Heart right ventricle (tissue), 16 donors: ENCODE measurements around the gene RGMA. TPM values are rescaled to one million over a fixed set of nuclear protein-coding genes. Genes with fewer than 3 reads are reported as not detected.

Experiments used
- ATAC-seq, 8 donors: fragments of 200-7000 bp; cut with Tn5 transposase; one replicate each; pipeline ENCODE4 v1.9.1; 2020; ENCODE audit warnings: mild to moderate bottlenecking in 8 of 8, moderate library complexity in 8 of 8, moderate number of reproducible peaks in 1 of 8
- DNase-seq, 2 donors: peaks; one replicate each; pipeline ENCODE4 v3.0.0-alpha.2; 2020
- H3K27ac ChIP-seq, 10 donors: fragments of 200-600 bp; sonication (generic) in 2 of 10; one replicate each; pipeline versions ENCODE4 v1.5.0 to v1.8.0; 2020 to 2022; ENCODE audit warnings: mild to moderate bottlenecking in 3 of 10
- H3K27me3 ChIP-seq, 7 donors: fragments of 200-600 bp; one replicate each; pipeline ENCODE4 v1.8.0; 2021 to 2022; ENCODE audit warnings: mild to moderate bottlenecking in 2 of 7
- H3K36me3 ChIP-seq, 9 donors: fragments of 200-600 bp; sonication (generic) in 1 of 9; one replicate each; pipeline versions ENCODE4 v1.5.0 to v1.8.0; 2020 to 2022; ENCODE audit warnings: mild to moderate bottlenecking in 2 of 9
- H3K4me1 ChIP-seq, 9 donors: fragments of 200-600 bp; sonication (generic) in 1 of 9; one replicate each; pipeline versions ENCODE4 v1.5.0 to v1.8.0; 2020 to 2022; ENCODE audit warnings: mild to moderate bottlenecking in 4 of 9
- H3K4me3 ChIP-seq, 10 donors: fragments of 200-600 bp; sonication (generic) in 2 of 10; one replicate each; pipeline versions ENCODE4 v1.5.0 to v1.8.0; 2020 to 2022; ENCODE audit warnings: mild to moderate bottlenecking in 7 of 10, moderate library complexity in 2 of 10
- H3K9me3 ChIP-seq, 11 donors: fragments of 200-600 bp in 10 of 11; sonication (generic) in 2 of 11; one replicate each; pipeline versions ENCODE4 v1.5.0 to v1.8.0; 2013 to 2022; ENCODE audit warnings: mild to moderate bottlenecking in 2 of 11, control low read depth in 1 of 11, moderate library complexity in 1 of 11
- WGBS, 2 donors: extraction: QIAGEN DNeasy Blood & Tissue Kit; methylation state at CpG; one replicate each; pipeline ENCODE4 v1.1.7; 2013; ENCODE audit warnings: inconsistent platforms in 1 of 2; 5-methylcytosine and 5-hydroxymethylcytosine counted together
- intact Hi-C, 10 donors: fragments of 100-400 bp; cut with DNase I; formaldehyde crosslinking; loops; one replicate each; pipeline versions ENCODE4 v1.11.1 to v1.14.2; 2022
- polyA plus RNA-seq, 2 donors: library from polyadenylated mRNA; stranded (reverse); fragments of 200-250 nt; gene quantifications; one replicate each; pipeline ENCODE4 v1.2.3, GENCODE V29; 2013
- total RNA-seq, 10 donors: library from RNA; stranded (reverse); fragmentation: NEBNext Ultra II Directional in 3 of 10; extraction: Animal tissue kit (Norgen Biotek cat#: 25700) in 3 of 10; gene quantifications; one replicate each; pipeline versions ENCODE4 v1.2.1 to v1.2.4, GENCODE V29; 2021 to 2023
- TF ChIP-seq, protein P1 (sequence below), 9 donors: fragments of 200-600 bp; sonication (generic) in 2 of 9; IDR thresholded peaks; one replicate each; pipeline versions ENCODE4 v1.5.0 to v1.8.0; 2021 to 2022; ENCODE audit warnings: antibody characterized with exemption in 9 of 9, mild to moderate bottlenecking in 5 of 9, moderate library complexity in 1 of 9
- donor health status: Arrhythmogenic right ventricular cardiomyopathy.
- donor health status: ischemic (EF 13 %, LVEDD 7.1; RV severe dilation, severe dysfunction).
- donor health status: healthy with polysubstance abuse.
- donor health status: DM: no; HTN: yes; CAD: no.
- donor health status: DM: no; HTN: no; CAD: no.
- donor health status: ischemic (EF 25% LVEDD 6.9; RV normal size, moderate dysfunction).
- donor health status: ischemic (EF 25% LVEDD 5.7; RV mildly dilated, moderate dysfunction).
- donor health status: healthy.
- donor health status: DM: yes; HTN: yes; CAD: no.
- donor health status: Ischemic cardiomyopathy.
- donor health status: ischemic (EF 35%, LVEDD 5.7; RV mildly dilated, moderate dysfunction).
- donor health status: nonischemic (EF 11% LVEDD 7.7; RV severe dilation, severe dysfunction).
- donor health status: DM: yes; HTN: yes; CAD: no.
- donor health status: PGD.
- donor health status: ischemic (EF 29% LVEDD 5.4; RV normal size, mild dysfunction).
- donor health status: nonischemic (EF 23%, LVEDD 6.1; RV moderate dilation, normal function).

RGMA gene
- total and polyA plus RNA-seq, 12 donors, result 4.9 to 33.8 (median 10.7) TPM

DNA sequence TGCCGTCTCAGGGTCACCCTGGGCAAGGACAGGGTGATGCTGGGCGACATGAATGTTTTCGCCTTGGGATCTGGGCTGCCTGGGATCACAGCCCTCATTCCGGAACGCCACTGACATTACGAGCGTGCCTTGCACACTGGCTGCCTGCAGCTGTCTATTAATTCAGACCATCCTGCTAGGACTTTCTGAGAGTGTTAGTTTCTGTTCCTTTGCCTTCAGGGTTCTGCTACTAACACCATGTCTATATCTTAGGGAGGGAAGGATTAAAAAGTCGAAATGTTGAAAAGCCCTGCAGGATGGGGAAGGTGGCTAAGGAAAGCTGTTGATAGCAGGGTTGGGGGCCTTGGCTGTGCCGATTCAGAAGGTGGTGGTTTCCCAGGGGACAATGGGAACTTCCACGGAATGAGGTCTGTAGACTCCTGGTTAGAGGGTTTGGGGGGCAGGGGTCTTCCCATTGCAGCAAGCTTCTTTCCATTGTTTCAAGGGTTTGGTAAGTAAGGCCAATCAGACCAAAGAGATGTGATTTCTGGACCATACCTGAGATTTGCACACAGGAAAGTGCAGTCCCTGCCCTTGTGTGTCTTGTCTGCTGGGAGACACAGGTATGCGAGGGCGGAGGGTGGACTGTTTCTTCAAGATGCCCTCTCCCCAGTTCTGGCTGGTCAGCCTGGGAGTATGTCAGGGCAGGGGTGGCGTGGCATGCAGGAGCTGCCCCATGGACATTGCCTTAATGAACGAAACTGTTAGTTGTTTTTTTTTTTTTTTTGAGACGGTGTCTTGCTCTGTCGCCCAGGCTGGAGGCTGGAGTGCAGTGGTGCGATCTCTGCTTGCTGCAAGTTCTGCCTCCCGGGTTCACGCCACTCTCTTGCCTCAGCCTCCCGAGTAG is 50.9 kb downstream of the RGMA start:
- 74 to 82% methylated on average over 20 of the region's 20 CpGs for WGBS, 2 donors
- intact Hi-C loops, result loop anchor here in 7 of 10 donors (5.0 to 10.0 kb wide), 4 partner anchors 937 to 1287 kb away; no protein-coding TSS in a partner anchor
- TF ChIP-seq, protein P1, sequence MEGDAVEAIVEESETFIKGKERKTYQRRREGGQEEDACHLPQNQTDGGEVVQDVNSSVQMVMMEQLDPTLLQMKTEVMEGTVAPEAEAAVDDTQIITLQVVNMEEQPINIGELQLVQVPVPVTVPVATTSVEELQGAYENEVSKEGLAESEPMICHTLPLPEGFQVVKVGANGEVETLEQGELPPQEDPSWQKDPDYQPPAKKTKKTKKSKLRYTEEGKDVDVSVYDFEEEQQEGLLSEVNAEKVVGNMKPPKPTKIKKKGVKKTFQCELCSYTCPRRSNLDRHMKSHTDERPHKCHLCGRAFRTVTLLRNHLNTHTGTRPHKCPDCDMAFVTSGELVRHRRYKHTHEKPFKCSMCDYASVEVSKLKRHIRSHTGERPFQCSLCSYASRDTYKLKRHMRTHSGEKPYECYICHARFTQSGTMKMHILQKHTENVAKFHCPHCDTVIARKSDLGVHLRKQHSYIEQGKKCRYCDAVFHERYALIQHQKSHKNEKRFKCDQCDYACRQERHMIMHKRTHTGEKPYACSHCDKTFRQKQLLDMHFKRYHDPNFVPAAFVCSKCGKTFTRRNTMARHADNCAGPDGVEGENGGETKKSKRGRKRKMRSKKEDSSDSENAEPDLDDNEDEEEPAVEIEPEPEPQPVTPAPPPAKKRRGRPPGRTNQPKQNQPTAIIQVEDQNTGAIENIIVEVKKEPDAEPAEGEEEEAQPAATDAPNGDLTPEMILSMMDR (IDR thresholded peaks at IDR 0.05), result no peak
- Histone ChIP-seq H3K9me3 (no peaks in the 10 kb centered on the region), H3K27me3 (no peaks in the 10 kb centered on the region), H3K36me3 (no peaks in the 10 kb centered on the region), H3K4me3 (no peak overlapping the region), H3K27ac (peak overlapping the region in 7 of 10 donors; percentile 20 to 64 (median 33)), H3K4me1 (peaks cover 0 to 35% (median 5%) of the 10 kb centered on the region in 9 donors)
- DNase-seq, result no peak
- peak in 3 of 8 donors; percentile 22 to 39 (median 27) for ATAC-seq

DNA sequence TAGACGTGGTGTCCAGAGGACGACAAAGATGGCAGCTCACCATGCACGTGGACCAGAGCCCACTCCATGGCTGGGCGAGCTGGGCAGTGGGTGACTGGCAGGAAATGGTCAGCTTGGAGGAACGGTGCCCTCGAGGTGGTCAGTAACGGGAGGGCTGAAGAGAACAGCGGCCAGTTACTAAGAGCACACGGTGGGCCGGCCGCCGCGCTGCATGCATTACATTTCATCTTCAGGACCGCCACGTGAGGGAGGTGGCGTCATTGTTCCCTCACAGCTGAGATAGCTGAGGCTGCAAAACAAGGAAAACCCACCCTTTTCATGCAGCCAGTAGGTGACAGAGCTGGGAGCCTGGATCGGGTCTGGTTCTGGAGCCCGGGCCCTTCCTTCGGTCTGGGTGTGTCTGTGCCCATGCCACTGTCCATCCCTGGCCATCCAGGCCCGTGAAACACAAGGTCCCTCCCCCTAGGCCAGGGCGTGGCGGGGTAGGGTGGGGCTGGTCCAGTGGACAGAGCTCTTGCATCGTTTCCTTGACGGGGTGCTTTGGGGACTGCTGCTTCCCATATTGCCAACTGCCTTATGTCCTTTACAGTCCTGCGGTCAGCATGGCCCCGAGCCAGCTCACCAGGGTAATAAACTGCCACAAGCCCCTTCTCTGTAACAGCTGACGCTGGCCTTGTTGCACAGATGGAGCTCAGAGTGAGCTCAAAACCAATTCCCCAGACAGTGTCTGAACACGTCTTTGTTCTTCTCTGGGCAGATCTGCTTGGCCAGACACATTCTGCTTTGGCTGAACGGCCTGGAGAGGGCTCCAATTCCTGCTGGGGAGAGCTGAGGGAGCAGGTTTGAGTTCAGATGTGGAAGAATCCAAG is 51.8 kb downstream of the RGMA start:
- peak overlapping the region in 6 of 10 donors; percentile 25 to 64 (median 44) for H3K27ac ChIP-seq
- peaks cover 0 to 35% (median 5%) of the 10 kb centered on the region in 9 donors for H3K4me1 ChIP-seq
- TF ChIP-seq, protein P1 (IDR thresholded peaks at IDR 0.05), result peak in 6 of 9 donors; percentile 6 to 50 (median 33)
- intact Hi-C loops, result loop anchor here in 7 of 10 donors (5.0 to 10.0 kb wide), 4 partner anchors 938 to 1288 kb away; no protein-coding TSS in a partner anchor
- 76 to 78% methylated on average over 29 of the region's 29 CpGs for WGBS, 2 donors
- no peak overlapping the region for H3K4me3 ChIP-seq
- no peaks in the 10 kb centered on the region for H3K9me3 ChIP-seq
- peak; percentile 67 to 71 for DNase-seq
- no peaks in the 10 kb centered on the region for H3K27me3 ChIP-seq
- no peaks in the 10 kb centered on the region for H3K36me3 ChIP-seq
- ATAC-seq, result peak; percentile 63 to 85 (median 79)

DNA sequence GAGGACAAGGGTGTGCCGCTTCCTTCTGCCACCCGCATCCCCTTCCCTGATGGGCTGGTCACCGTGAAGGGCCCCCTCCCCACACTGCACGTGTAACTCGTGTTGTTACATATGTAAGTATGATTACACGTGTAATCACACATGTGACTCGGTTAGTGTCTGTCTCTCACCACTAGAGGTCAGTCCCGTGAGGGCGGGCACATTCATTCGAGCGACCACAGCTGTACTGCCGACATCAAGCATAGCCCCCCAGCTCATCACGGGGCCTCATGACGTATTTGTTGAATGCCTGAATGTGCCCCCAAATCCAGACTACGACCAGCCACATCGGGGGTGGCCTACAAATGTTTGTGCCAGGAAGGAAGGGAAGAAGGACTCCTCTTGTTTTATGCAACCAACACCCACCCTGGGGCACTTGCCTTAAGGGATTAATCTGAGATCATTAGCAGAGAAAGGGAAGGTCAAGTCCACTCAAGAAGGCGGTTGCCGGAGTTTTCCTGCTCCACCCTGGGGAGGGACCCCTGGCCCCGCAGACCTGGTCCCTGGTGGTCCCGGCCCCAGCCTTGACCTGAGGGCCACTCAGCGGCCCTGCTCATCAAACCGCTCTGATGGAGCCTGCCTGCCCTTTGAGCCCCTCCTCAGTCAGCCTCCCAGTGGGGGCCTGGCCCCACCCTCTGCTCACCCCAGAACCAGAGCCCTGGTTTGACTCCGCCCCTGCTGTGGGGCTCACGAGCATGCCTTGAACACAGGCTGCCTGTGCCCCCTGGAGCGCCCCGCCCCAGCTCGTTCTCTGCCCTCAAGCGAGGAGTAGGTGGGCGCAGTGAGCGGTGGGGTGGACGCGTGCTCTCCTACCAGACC is 52.8 kb downstream of the RGMA start:
- intact Hi-C loops, result loop anchor here in 7 of 10 donors (5.0 to 10.0 kb wide), 4 partner anchors 939 to 1289 kb away; no protein-coding TSS in a partner anchor
- H3K9me3 ChIP-seq, result no peaks in the 10 kb centered on the region
- H3K4me3 ChIP-seq, result no peak overlapping the region
- peak overlapping the region in 2 of 10 donors; percentile 58 to 64 for H3K27ac ChIP-seq
- no peak for DNase-seq
- peaks cover 0 to 35% (median 5%) of the 10 kb centered on the region in 9 donors for H3K4me1 ChIP-seq
- peak in 4 of 8 donors; percentile 22 to 46 (median 38) for ATAC-seq
- H3K36me3 ChIP-seq, result no peaks in the 10 kb centered on the region
- WGBS, 2 donors, result 61 to 63% methylated on average over 32 of the region's 32 CpGs
- H3K27me3 ChIP-seq, result no peaks in the 10 kb centered on the region
- TF ChIP-seq, protein P1 (IDR thresholded peaks at IDR 0.05), result peak; percentile 33 to 68 (median 59)
